Measurements from ENCODE around the gene KRTAP10-12. TPM values are rescaled to one million over a fixed set of nuclear protein-coding genes. Genes with fewer than 3 reads are reported as not detected.

KRTAP10-12 gene
- total and polyA plus RNA-seq, 2 of the 4 experiments (the other 2 are of a cell fraction) = not detected

GRCh38 chr21:44694776-44695175, 2.2 kb upstream of the KRTAP10-12 start:
- Histone ChIP-seq H3K23ac (ENCODE audit: low read depth, low read length) (no peak overlapping the region), H3K4me1 (ENCODE audit: control insufficient read depth, insufficient read depth, low read length) (no peaks in the 10 kb centered on the region), H4K8ac (ENCODE audit: low read depth in 2 of 2, low read length in 2 of 2) (no peak overlapping the region), H3K36me3 (ENCODE audit: control insufficient read depth, insufficient read depth, low read length) (no peaks in the 10 kb centered on the region), H3K9me1 (ENCODE audit: insufficient read depth, low read length) (no peaks in the 10 kb centered on the region), H3K56ac (ENCODE audit: extremely low read depth, insufficient read depth, low read length) (no peak overlapping the region), H2AFZ (replicated peaks; ENCODE audit: low read length, poor library complexity) (no peak overlapping the region), H2AK5ac (ENCODE audit: low read depth, low read length) (no peak overlapping the region), H3K79me1 (ENCODE audit: low read depth in 1 of 2, low read length in 2 of 2) (no peaks in the 10 kb centered on the region), H2BK20ac (ENCODE audit: low read depth, low read length) (no peak overlapping the region), H3K27me3 (ENCODE audit: control insufficient read depth, insufficient read depth, low read length) (peaks cover 32% of the 10 kb centered on the region), H3K4me2 (ENCODE audit: low read depth, low read length) (no peak overlapping the region), H2BK120ac (ENCODE audit: low read depth, low read length) (no peak overlapping the region), H2BK5ac (ENCODE audit: low read depth, low read length, poor library complexity, severe bottlenecking) (no peak overlapping the region), H3K4me3 (ENCODE audit: insufficient read depth, low read depth, low read length) (no peak overlapping the region), H3K27ac (ENCODE audit: insufficient read depth, low read length) (no peak overlapping the region), H4K91ac (ENCODE audit: insufficient read depth, low read depth, low read length) (no peak overlapping the region), H3K18ac (ENCODE audit: low read depth, low read length) (no peak overlapping the region), H4K5ac (ENCODE audit: low read depth, low read length) (no peak overlapping the region), H3K4ac (ENCODE audit: low read depth, low read length) (no peak overlapping the region), H3K9ac (ENCODE audit: low read depth, low read length) (no peak overlapping the region), H2BK15ac (ENCODE audit: low read depth, low read length) (no peak overlapping the region), H3K9me3 (ENCODE audit: control insufficient read depth, insufficient read depth, low read length) (no peaks in the 10 kb centered on the region; the same call in 1 of the 2 replicates), H2AK9ac (replicated peaks; ENCODE audit: low read depth, low read length, poor library complexity) (no peak overlapping the region), H3K14ac (replicated peaks; ENCODE audit: low read depth, low read length) (no peak overlapping the region), H4K20me1 (ENCODE audit: insufficient read depth, low read length) (no peaks in the 10 kb centered on the region)
- POLR2A ChIA-PET (ENCODE audit: unreplicated experiment) = no interaction called here
- in situ Hi-C loops (cut with MboI; ENCODE audit: low sequenced_read_pairs) = no loop called here
- no peak for DNase-seq
- WGBS, 2 experiments (ENCODE audit: extremely low coverage in 2 of 2, insufficient read length in 1 of 2) = no CpG with 5 or more reads among the region's 11 CpGs
- dilution Hi-C loops (cut with HindIII; ENCODE audit: low sequenced_read_pairs, unreplicated experiment) = no loop called here
- CTCF ChIA-PET = no interaction called here
- intact Hi-C loops (cut with micrococcal nuclease) = no loop called here
- BruUV-seq (replicated peaks) = no TSS peak
- ATAC-seq (ENCODE audit: low read depth) = no peak
- TF ChIP-seq RAD21 (IDR thresholded peaks at IDR 0.05; ENCODE audit: low read length) (no peak), CHD1 (IDR thresholded peaks at IDR 0.05; ENCODE audit: low read depth, low read length) (no peak), MAZ (IDR thresholded peaks at IDR 0.05; ENCODE audit: borderline replicate concordance, low read depth, low read length) (no peak), MXI1 (IDR thresholded peaks at IDR 0.05; ENCODE audit: borderline replicate concordance, low read depth, low read length) (no peak), FOS (IDR thresholded peaks at IDR 0.05; ENCODE audit: low read depth, low read length) (no peak), CEBPB (IDR thresholded peaks at IDR 0.05; ENCODE audit: low read depth, low read length) (no peak), SMC3 (IDR thresholded peaks at IDR 0.05; ENCODE audit: low read depth, low read length) (no peak), ELK1 (IDR thresholded peaks at IDR 0.05; ENCODE audit: borderline replicate concordance, low read depth, low read length) (no peak), NFE2L2 (IDR thresholded peaks at IDR 0.05; ENCODE audit: low read depth, low read length) (no peak), POLR2A (IDR thresholded peaks at IDR 0.05; ENCODE audit: low read depth, low read length) (no peak), RCOR1 (IDR thresholded peaks at IDR 0.05; ENCODE audit: insufficient replicate concordance, low read length) (no peak), RFX5 (IDR thresholded peaks at IDR 0.05; ENCODE audit: low read depth, low read length) (no peak), MAFK (IDR thresholded peaks at IDR 0.05; ENCODE audit: low read depth, low read length) (no peak), BHLHE40 (IDR thresholded peaks at IDR 0.05; ENCODE audit: low read depth, low read length) (no peak), CTCF (conservative IDR thresholded peaks at IDR 0.05; ENCODE audit: low read depth, low read length) (no peak)
- TF ChIP-seq, protein P1, sequence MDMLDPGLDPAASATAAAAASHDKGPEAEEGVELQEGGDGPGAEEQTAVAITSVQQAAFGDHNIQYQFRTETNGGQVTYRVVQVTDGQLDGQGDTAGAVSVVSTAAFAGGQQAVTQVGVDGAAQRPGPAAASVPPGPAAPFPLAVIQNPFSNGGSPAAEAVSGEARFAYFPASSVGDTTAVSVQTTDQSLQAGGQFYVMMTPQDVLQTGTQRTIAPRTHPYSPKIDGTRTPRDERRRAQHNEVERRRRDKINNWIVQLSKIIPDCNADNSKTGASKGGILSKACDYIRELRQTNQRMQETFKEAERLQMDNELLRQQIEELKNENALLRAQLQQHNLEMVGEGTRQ (IDR thresholded peaks at IDR 0.05; ENCODE audit: low read depth, low read length) = no peak
